HG03095 (cell line): ENCODE results near the gene CALML5.

Experiments
- ATAC-seq: cut with Tn5 transposase; IDR thresholded peaks from one replicate; pipeline ENCODE4 v1.9.1; 2021; ENCODE audit warnings: moderate library complexity; ENCODE audit not compliant: unreplicated experiment

The CALML5 gene

DNA sequence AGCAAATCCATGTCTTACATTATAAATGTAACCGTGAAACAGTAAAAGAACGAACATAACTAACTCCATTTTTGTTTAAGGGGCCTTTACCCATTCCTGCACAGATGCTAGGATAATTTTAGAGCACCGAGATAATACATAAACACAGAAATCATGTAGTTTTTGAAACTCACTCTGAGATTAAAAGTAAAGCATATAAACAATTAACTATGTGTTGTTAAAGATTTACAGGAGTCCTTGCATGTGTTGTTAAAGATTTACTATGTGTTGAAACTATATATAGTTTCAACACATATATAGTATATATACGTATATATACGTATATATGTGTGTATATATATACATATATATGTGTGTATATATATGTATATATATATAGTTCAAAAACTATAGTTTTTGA is 18.2 kb upstream of the CALML5 start:
- ATAC-seq = no peak

DNA sequence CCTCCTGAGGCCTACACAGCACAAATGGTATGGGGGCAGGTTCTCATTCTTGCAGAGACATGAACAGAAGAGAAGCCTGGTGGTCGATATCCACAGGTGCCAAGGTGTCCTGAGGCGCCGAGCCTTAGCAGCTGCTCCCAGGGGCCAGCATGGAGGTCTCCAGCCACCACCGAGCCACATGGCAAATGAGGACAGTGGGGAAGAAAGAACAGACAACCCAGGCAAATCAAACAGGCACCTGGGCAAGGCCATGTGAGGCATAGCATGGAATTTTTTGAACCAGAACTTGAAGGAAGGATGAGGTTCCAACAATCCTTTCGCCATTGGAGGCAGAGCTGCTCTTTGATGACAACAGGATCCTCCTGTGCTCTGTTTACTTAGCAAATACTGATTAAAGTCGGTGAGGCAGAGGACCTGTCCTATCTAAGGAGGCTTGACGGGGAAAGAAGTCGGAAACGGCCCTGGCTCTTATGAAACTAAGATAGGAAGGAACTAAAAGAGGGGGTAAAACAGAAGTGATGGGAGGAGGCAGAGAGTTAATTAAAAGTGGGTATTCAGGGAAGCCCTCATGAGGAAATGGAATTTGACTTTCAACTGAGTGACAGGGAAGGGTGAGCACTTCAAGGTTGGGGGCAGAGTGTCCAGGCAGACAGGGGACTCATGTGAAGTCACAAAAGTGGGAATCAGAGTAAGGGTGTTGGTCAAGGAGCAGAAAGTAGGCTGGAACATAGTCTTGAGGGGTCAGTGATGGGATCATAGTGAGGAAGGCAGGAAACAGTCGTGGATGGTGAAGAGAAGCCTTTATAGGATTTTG is 16.8 kb upstream of the CALML5 start:
- no peak for ATAC-seq

DNA sequence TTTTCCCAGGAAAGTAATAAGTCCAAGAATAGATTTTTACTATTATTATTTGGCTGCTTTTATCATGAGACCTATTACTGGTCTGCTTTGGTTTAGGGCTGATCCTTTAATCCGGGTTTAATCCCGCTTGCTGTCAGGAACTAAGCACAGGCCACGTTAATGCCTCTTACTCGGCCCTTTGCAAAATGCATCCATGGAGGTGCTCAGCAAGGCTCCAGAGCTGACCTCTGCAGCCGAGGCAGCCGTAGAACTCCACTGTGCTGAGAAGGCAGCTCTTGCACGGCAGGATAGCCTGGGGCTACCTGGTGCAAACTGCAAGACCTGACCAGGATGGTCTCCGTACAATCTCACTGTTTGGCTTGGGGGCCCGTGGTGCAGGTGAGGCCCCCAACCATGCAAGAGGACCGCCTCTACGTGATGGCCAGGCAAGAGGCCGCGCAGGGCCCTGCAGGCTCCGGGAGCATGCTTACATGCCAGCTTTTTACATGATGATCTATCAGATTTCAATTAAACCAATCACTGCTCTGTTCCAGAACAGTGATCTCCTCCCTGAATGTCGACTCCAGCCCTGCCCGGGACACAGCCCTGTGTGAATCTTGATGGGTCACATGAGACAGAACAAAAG is 15.0 kb upstream of the CALML5 start:
- ATAC-seq = no peak

DNA sequence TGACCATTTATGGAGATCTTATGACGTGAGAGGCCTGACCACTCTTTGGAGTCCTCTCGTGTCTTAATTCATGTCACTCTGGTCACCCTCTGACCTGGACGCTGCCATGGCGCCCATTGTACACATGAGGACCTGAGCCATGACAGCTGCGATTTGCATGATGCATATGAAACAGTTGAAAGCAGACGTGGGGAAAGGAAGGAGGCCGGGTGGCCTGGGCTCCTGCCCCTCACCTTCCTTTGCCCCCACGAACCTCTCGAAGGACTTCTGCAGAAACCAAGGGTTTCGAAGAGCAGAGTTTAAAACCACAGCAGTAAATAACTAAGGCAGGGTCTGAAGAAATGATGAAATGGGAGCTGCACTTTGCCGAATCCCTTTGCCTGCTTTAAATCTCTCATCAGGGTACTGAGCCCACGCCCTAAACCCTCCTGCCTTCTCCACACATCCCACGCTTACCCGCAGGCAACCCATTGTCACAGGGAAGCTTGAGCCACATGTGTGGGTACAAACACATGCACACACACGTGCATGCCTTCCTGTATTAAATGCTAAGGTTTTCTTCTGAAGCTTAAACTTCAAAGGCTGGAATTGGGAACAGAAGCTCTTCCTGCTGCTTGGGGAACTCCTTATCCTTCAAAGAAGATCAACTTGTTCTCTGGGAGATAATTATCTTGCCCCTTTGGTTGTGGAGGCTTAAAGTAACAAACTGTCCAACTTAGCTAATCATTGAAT is 13.7 kb upstream of the CALML5 start:
- no peak for ATAC-seq

DNA sequence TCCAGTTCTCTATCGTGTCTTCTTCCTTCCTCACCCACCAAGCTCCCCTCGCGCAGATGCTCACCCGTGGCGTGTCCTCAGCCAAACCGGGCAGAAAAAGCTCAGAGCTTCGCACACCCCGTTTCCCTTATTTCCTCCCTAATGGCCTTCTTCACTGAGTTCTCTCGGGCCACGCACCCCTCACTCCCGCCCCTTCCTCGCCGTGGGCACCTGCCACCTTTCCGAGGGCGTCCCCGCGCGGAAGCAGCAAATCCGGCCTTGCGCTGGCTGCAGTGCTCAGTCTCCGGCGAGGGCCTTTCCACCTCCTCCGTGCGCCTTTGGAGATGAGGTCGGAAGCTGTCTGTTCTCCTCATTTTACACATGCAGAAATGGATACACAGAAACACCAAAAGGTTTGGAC is 13.0 kb upstream of the CALML5 start:
- no peak for ATAC-seq

DNA sequence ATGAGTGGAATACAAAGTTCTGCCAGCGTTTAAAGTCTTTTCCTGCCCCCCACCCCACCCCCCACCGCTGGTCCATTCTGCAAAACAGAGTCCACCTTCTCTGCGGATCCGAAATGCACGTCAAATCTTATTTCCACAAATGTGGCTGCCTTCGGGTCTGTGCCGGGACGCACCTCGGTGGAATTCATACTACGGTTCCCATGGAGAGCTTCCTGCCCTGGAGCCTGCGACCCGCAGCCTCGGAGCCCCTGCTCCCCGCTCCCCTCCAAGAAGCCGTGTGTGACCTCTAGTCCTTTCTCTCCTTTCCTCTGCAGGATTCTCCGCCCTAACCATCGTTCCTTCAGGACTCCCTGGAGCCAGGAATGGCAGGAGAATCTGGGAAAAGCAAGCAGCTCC is 12.5 kb upstream of the CALML5 start:
- ATAC-seq = no peak

DNA sequence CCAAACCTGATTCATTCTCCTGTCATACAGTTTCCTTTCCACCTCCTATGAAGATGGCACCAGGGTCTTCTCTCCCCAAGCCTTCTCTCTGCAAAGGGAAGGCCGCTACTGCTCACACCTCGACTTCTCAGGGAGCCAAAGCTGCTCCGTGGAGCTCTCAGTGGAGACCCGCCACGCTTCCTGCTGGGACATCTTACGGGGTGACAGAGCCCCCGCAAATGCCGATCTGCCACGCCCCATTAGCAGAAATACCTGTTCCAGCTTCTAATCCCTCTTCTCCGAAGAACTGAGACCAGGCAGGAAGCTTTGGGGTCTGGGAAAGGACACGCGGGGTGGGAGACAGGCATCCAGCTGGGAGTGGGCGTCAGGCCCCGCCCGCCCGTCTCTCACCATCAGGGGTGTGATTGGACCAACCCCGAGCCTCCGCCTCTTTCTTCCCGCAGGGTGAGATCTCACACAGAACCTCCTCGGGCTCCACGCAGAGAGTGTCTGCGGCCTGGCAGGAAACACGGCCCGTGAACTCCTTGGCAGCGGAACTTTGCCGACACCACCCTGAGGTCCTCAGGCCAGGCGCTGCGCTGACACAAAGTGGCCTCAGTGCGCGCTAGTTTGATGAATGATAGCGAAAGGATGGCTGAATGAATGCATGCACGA is 12.0 kb upstream of the CALML5 start:
- no peak for ATAC-seq

DNA sequence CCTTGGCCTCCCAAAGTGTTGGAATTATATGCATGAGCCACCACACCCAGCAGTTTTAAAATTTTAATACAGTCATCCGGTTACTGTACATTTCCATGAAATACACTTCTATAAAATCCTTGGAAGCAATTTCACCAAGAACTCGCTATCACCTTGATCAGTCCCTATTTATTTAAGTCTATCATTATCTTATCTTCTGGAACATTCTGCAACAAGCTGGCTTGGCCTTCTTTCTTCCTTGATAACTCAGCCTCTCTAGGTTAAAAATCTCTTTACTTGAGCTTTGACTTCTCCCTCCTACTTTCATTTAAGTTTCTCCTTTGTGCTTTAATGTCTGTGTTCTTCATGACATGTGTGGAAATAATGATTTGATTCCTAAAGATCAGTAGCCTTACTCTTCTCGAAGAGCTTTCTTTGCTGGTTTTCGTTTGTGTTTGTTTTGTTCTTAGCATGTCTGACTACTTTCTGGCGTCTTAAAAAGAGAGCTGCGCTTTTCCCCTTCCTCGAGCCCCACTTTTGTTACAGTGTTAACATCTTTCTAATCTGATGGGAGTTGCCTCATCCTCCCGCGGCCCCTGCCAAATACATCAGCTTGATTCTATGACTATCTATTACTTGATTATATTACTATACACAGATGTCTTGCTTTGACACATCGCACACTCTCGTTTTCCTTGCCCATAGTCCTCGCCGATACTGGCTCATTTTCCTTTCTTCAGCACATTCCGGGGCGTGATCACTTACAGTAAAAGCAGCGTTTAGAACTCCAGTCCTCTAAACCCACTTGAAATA is 11.1 kb upstream of the CALML5 start:
- no peak for ATAC-seq

DNA sequence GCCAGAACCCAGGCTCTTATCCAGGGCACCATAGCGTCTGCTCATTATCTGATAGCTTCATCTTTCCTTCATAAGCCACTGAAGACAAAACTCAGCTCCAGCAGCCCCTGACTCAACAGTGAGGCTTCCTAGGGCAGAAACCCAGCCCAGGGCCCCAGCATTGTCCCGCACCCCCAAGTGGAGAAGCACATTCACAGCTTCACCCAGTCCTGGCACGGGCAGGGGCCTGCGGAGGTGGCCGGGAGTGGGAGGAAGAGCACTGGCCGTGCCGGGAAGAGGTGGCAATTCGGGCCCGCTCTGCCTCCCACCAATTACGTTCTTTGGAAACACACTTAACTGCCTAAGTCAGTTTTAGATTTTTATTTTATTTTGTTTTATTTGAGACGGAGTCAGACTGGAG is 10.3 kb upstream of the CALML5 start:
- ATAC-seq = no peak

DNA sequence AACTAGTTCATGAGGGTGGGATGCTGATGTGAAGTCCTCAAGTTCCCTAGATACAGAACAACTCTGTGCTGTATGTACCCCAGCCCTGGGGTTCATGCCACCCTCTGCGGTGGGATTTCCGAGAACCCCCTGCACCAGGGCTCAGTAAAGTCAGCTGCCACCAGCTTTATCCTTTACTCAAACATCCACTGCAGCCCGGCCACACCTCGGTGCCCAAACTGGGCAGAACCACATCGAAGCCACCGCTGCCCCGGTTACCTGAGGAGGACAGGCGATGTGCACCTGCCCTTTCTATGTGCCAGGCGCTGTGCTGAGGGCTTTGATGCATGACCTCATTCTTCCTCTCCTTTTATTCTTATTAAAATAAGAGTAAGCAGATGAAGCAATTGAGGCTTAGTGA is 9.9 kb upstream of the CALML5 start:
- no peak for ATAC-seq

DNA sequence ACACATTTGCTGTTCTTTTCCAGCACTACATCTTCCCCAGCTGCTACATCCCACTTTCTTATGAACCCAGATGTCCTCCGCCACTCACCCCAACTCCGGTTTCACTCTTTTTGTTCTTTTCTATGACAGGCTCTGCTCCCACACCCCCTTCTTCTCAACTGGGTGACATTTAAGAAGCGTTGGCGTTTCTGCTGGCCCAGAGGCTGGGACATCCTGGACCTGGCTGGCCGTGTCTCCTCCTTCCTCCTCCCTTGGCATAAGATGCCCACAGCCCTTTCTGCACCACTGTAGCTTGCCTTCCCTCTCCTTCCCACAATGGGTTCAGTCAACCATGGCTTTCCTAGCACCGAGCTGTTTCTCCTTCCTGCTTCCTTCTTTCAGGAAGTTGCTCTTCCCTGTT is 9.4 kb upstream of the CALML5 start:
- ATAC-seq = no peak

DNA sequence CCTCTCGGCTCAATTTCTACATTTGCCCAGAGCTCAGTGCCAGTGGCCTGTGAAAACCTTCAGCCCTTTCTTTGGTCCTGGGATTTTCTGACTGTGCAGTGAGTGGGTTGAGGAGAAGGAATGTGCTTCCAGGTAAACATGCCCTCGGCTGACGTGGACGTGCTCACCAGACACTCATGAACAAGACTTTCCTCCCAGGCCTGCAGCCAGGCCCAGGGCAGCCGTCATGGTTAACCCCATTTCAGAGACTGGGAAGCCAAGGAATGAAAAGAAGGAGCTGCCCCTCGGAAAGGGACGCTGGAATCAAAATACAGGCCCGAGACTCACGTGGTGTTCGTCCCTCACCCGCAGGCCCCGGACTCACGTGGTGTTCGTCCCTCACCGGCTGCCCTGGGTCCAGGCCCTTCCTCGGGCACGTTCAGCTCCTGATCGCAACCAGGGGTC is 8.8 kb upstream of the CALML5 start:
- ATAC-seq = no peak

DNA sequence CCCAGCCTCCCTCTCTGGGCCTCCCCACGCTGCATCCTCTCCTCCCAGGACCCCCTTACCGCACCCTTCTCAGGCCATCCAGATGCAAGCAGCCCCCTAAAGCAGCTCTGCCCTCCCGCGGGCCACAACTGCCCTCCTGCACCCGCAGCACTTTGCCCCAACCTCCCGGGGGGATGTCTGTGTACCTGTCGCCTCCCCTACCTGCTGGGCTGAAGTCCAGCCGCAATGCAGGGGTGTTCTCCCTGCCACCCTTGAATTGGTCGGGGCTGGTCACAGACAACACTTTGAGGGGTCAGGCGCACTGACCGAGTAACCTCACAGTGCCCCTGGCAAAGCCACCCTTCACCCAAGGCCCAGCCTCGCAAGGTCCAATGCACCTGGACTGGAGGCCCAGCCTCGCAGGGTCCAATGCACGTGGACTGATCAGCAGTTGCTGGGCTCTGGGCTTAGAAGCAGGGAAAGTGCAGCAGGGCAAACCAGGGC is 8.3 kb upstream of the CALML5 start:
- ATAC-seq = no peak

DNA sequence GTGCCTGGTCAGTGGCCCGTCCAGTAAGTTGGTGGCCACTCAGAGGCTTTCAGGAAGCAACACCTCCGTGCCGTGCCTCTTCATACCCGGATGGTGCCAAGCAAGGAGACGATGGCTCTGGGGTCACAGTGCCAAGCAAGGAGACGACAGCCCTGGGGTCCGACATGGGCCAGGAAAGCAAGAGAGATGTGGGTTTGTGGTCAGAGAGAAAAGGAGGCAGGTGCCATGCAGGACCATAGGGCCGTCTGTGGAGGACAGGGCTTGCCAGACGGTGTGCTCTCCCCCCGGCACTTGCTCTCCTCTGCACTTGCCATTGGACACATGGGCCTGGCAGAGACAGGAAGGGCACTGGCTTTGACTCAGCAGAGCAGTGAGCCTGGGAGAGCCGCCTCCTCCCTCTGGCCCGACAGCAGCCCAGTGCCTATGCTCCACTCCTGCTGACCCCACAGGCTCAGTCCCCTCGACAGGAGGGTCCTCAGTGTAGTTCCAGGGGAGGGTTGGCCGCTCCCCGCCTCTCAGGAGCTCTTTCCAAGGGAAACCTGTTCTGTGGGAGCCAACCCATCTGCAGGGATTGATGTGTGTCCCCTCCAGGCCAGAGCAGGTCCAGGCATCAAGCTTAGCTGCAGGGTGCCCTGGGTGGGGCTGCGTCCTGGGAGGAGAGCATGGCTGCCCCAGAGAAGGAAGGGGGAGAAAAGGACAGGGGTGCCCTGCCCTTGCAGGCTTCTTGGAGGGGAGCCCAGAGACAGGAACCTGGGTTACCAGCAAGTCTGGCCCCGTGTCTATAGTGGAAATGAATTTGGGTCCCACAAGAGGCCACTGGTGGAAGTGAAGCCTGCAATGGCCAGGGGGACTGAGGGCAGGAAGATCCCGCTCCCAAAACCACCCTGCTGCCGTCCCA is 7.6 kb upstream of the CALML5 start:
- ATAC-seq = no peak

DNA sequence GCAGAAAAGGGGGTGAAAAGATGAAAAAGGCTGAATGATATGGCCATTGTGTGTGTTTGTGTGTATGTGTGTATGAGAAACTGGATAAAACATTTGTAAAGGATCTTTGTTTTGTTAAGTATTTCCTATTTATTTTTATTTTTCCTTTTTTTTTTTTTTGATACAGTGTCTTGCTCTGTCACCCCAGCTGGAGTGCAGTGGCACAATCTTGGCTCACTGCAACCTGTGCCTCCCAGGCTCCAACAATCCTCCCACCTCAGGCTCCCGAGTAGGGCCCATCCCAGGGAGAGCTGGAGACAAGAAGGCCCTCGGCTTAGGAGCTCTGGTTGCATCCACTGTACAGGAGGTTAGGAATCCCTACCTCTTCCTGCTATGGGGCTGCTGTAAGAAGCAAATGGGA is 6.9 kb upstream of the CALML5 start:
- no peak for ATAC-seq

DNA sequence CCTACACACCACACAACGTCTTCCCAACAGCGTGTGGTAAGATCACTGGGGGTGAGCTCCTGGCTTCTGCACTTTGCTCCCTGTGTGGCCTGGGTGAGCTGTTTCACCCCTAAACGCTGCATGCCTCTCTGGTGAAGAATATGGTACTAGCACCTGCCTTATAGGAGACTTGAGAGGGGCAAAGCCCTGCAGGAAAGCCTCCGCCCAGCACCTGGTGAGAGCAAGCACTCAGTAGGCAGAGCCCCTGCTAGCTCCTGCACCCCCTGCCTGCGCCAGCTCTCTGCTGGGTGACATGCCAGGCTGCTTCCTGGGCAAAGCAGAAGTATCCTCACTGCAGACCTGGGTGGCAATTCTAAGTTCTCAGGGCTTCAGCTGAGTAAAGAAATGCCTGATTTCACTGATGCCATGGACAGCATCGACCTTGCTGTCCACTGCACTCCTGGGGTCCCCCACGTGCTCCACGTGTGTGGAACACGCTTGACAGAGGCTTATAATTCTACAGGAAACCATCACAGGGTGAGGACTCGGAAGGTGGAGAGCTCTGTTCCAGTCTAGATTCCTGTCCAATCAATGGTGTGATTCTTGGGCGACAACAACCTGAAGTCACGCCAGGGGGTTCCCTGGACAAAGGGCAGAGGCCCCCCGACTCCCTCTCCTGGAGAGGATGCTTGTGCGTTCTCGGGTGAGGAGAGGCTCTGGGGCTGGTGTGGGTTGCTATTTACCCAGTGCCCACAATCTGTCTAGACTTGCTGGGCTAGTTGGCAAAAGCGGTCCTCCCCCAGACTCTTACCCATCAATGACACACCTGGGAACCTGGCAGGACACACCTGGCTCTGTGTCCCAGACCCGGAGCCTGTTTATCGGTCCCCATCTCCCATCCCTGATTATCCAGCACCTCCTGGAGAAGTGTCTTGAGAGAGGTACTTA is 5.0 kb upstream of the CALML5 start:
- ATAC-seq = no peak

DNA sequence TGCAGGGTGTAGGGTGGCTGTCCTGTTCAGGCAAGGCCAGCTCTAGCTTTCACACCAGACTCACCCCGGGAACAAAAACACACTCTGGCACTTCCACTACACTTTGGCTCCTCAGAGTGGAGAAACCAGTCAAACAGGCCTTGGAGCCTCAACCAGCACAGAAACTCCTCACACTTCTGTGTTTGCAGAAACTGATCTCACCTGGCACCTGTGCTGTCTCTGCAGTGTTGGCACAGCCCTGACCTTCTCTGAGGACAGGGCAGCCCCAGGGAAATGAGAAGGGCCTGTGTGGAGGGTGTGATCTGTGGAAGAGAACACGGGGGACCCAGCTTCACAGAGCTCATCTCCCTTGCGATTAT is 4.1 kb upstream of the CALML5 start:
- ATAC-seq = no peak
